Ovary (tissue), 9 donors: ENCODE measurements around the gene EVI5. TPM values are rescaled to one million over a fixed set of nuclear protein-coding genes. Genes with fewer than 3 reads are reported as not detected.

Source experiments
- DNase-seq, 5 donors: peaks; one replicate each; pipeline ENCODE4 v3.0.0-alpha.2; 2019 to 2020
- H3K27ac ChIP-seq, 2 donors: fragments of 200-600 bp; one replicate each; pipeline versions ENCODE4 v1.5.1 to v1.8.0; 2019 to 2022
- H3K27me3 ChIP-seq: fragments of 200-600 bp; one replicate; pipeline ENCODE4 v1.8.0; 2022
- H3K36me3 ChIP-seq: fragments of 200-600 bp; sonication (generic); one replicate; pipeline ENCODE4 v1.5.1; 2019
- H3K4me1 ChIP-seq: one replicate; pipeline ENCODE4 v1.8.1; 2013; ENCODE audit warnings: mild to moderate bottlenecking, moderate library complexity; ENCODE audit not compliant: insufficient read depth
- H3K4me3 ChIP-seq: fragments of 200-600 bp; sonication (generic); one replicate; pipeline ENCODE4 v1.5.1; 2017
- H3K9me3 ChIP-seq, 2 donors: fragments of 200-600 bp in 1 of 2; sonication (generic) in 1 of 2; one replicate each; pipeline versions ENCODE4 v1.5.1 to v1.8.1; 2013 to 2019; ENCODE audit warnings: mild to moderate bottlenecking in 1 of 2, moderate library complexity in 1 of 2
- CTCF ChIP-seq, 3 donors: fragments of 450-650 bp in 2 of 3; fragments of 200-600 bp in 1 of 3; IDR thresholded peaks; one replicate each; pipeline versions ENCODE4 v1.5.1 to v1.8.0; 2016 to 2022; ENCODE audit warnings: antibody characterized with exemption in 3 of 3, mild to moderate bottlenecking in 1 of 3
- EP300 ChIP-seq: sonication (generic); formaldehyde crosslinking; IDR thresholded peaks from one replicate; pipeline ENCODE4 v1.6.1; 2017; ENCODE audit warnings: antibody characterized with exemption
- POLR2A ChIP-seq: fragments of 450-650 bp; IDR thresholded peaks from one replicate; pipeline ENCODE4 v1.6.1; 2017; ENCODE audit warnings: antibody characterized with exemption, mild to moderate bottlenecking, moderate library complexity
- WGBS, 3 donors: extraction: QIAGEN DNeasy Blood & Tissue Kit in 1 of 3; methylation state at CpG; one replicate each; pipeline versions ENCODE4 v1.1.5 to v1.1.7; 2013 to 2017; 5-methylcytosine and 5-hydroxymethylcytosine counted together
- intact Hi-C, 4 donors: fragments of 100-400 bp; cut with DNase I; formaldehyde crosslinking; loops; one replicate each; pipeline versions ENCODE4 v1.11.0 to v1.15.1; 2022 to 2023
- polyA plus RNA-seq, 2 donors: library from polyadenylated mRNA; stranded (reverse); fragments of 200-250 nt in 1 of 2; fragments of 350-450 nt in 1 of 2; fragmentation: Illumina TruSeq in 1 of 2; extraction: RNeasy Lipid Tissue Mini Kit (QIAGEN cat#74804) in 1 of 2; gene quantifications; one replicate each; pipeline ENCODE4 v1.2.3, GENCODE V29; 2013 to 2014
- total RNA-seq, 7 donors: library from RNA; depleted of rRNA in 2 of 7; stranded (reverse); fragments of >200 nt in 2 of 7; fragmentation: NEBNext Ultra II Directional in 3 of 7; extraction: Animal tissue kit (Norgen Biotek cat#: 25700) in 3 of 7; gene quantifications; one replicate each; pipeline versions ENCODE4 v1.1.0 to v1.2.4, GENCODE V29; 2016 to 2023
- donor health status: DM: no; HTN: no; CAD: no; lungs with moderate emphysema.
- donor health status: DM: no; HTN: no; CAD: no.
- donor health status: Bipolar disorder and iron deficiency.
- donor health status: DM: yes; HTN: yes; CAD: no.
- donor health status: DM: no; HTN: no; CAD: no.
- donor health status: DM: yes; HTN: yes; CAD: no.

Gene EVI5
- total and polyA plus RNA-seq, 9 donors: 4.4 to 36.7 (median 23.7) TPM

GRCh38 chr1:92769856-92770255 lies 15.1 kb downstream of the EVI5 start:
- Histone ChIP-seq H3K9me3 (no peaks in the 10 kb centered on the region), H3K4me3 (no peak overlapping the region), H3K4me1 (peaks cover 2% of the 10 kb centered on the region), H3K27ac (no peak overlapping the region), H3K27me3 (no peaks in the 10 kb centered on the region), H3K36me3 (no peaks in the 10 kb centered on the region)
- WGBS, 3 donors: 93 to 97% (median 96%) methylated on average over 3 of the region's 3 CpGs
- intact Hi-C loops: no loop called here
- no peak for TF ChIP-seq EP300
- no peak for TF ChIP-seq CTCF (IDR thresholded peaks at IDR 0.05)
- TF ChIP-seq POLR2A: no peak
- DNase-seq: no peak

GRCh38 chr1:92768915-92769314 lies 16.0 kb downstream of the EVI5 start:
- Histone ChIP-seq H3K9me3 (no peaks in the 10 kb centered on the region), H3K4me1 (peaks cover 2% of the 10 kb centered on the region), H3K36me3 (no peaks in the 10 kb centered on the region), H3K27me3 (no peaks in the 10 kb centered on the region), H3K4me3 (no peak overlapping the region), H3K27ac (no peak overlapping the region)
- no peak for DNase-seq
- intact Hi-C loops: no loop called here
- TF ChIP-seq EP300: no peak
- no peak for TF ChIP-seq POLR2A
- no peak for TF ChIP-seq CTCF (IDR thresholded peaks at IDR 0.05)

DNA sequence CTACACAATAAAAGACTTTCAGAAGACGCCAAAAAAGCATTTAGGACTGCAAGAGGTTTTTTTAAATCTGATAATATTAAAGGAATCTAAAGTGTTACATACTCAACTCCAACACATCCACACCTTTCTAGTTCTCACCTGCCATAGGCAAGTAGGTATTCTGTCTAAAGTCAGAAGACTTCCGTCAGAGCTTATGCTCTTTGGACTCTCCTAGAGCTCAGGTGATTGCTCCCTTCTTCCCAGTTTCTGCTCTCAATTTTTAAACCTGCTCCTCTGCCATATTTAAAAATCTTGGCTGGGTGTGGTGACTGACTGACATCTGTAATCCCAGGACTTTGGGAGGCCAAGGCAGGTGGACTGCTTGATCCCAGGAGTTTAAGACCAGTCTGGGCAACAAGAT lies 16.6 kb downstream of the EVI5 start:
- intact Hi-C loops: no loop called here
- 92 to 96% (median 96%) methylated on average over 2 of the region's 2 CpGs for WGBS, 3 donors
- Histone ChIP-seq H3K27ac (no peak overlapping the region), H3K27me3 (no peaks in the 10 kb centered on the region), H3K4me3 (no peak overlapping the region), H3K9me3 (no peaks in the 10 kb centered on the region), H3K4me1 (peaks cover under 1% of the 10 kb centered on the region), H3K36me3 (no peaks in the 10 kb centered on the region)
- DNase-seq: no peak
- no peak for TF ChIP-seq POLR2A
- TF ChIP-seq CTCF (IDR thresholded peaks at IDR 0.05): no peak
- TF ChIP-seq EP300: no peak

GRCh38 chr1:92764116-92764515 lies 20.8 kb downstream of the EVI5 start:
- H3K36me3 ChIP-seq: no peaks in the 10 kb centered on the region
- no peak for TF ChIP-seq EP300
- no peak for TF ChIP-seq CTCF (IDR thresholded peaks at IDR 0.05)
- no peak for TF ChIP-seq POLR2A
- intact Hi-C loops: no loop called here
- no peak overlapping the region for H3K27ac ChIP-seq
- peaks cover 3% of the 10 kb centered on the region for H3K27me3 ChIP-seq
- H3K4me1 ChIP-seq: no peaks in the 10 kb centered on the region
- H3K9me3 ChIP-seq: no peaks in the 10 kb centered on the region
- no peak for DNase-seq
- no peak overlapping the region for H3K4me3 ChIP-seq
- 59 to 84% (median 74%) methylated on average over 3 of the region's 3 CpGs for WGBS, 3 donors

DNA sequence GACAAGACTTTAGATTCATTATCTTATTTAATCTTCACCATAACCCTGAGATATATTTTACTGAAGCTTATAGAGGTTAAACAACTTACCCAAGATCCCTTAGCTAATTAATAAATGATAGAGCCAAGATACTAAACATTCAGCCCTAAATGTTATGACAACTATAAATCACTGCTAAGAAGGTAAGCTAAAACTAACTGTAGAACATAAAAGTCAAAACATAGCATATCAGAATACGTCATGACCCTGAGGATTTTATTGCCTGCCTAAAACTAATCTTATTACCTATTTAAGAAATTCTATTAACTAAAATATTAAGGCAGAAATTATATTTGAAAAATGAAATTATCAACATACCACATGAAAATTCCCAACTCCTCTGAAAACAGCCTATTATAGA lies 22.6 kb downstream of the EVI5 start:
- no peak for DNase-seq
- TF ChIP-seq CTCF (IDR thresholded peaks at IDR 0.05): no peak
- no peak for TF ChIP-seq EP300
- TF ChIP-seq POLR2A: no peak
- no peaks in the 10 kb centered on the region for H3K9me3 ChIP-seq
- H3K4me1 ChIP-seq: no peaks in the 10 kb centered on the region
- no peak overlapping the region for H3K27ac ChIP-seq
- WGBS, 3 donors: 63 to 88% (median 73%) methylated on average over 1 of the region's 1 CpG
- no peak overlapping the region for H3K4me3 ChIP-seq
- H3K27me3 ChIP-seq: peaks cover 3% of the 10 kb centered on the region
- no peaks in the 10 kb centered on the region for H3K36me3 ChIP-seq
- intact Hi-C loops: no loop called here
